ENCODE results near the gene PINLYP.

PINLYP gene

GRCh38 chr19:43551399-43552197 lies 24.0 kb upstream of the PINLYP start:
- Histone ChIP-seq H3K4me3 (ENCODE audit: low read depth, low read length) (no peak overlapping the region), H3K36me3 (ENCODE audit: control insufficient read depth, insufficient read depth, low read length) (peaks cover 44% of the 10 kb centered on the region), H3K4me1 (ENCODE audit: control insufficient read depth, insufficient read depth, low read length) (no peaks in the 10 kb centered on the region), H3K9me3 (ENCODE audit: control insufficient read depth, insufficient read depth, low read depth, low read length) (no peaks in the 10 kb centered on the region), H3K27me3 (ENCODE audit: control insufficient read depth, insufficient read depth, low read length) (no peaks in the 10 kb centered on the region), H3K27ac (ENCODE audit: low read depth, low read length) (no peak overlapping the region), H3K9ac (ENCODE audit: low read length) (no peak overlapping the region)

- H3K36me3 ChIP-seq (ENCODE audit: control insufficient read depth, insufficient read depth, low read length), result peaks cover 44% of the 10 kb centered on the region
- no peak overlapping the region for H3K4me3 ChIP-seq (ENCODE audit: low read depth, low read length)
- no peak overlapping the region for H3K27ac ChIP-seq (ENCODE audit: low read depth, low read length)
Observed at GRCh38 chr19:43552198-43552450, 23.5 kb upstream of the PINLYP start.

GRCh38 chr19:43552616-43553015 lies 23.0 kb upstream of the PINLYP start:
- Histone ChIP-seq H3K4me1 (ENCODE audit: control insufficient read depth, insufficient read depth, low read length) (no peaks in the 10 kb centered on the region), H3K36me3 (ENCODE audit: control insufficient read depth, insufficient read depth, low read length) (peaks cover 44% of the 10 kb centered on the region), H3K9me3 (ENCODE audit: control insufficient read depth, insufficient read depth, low read depth, low read length) (no peaks in the 10 kb centered on the region)

More at GRCh38 chr19:43552198-43552450, 23.5 kb upstream of the PINLYP start:
- Histone ChIP-seq H3K27me3 (ENCODE audit: control insufficient read depth, insufficient read depth, low read length) (no peaks in the 10 kb centered on the region), H3K9me3 (ENCODE audit: control insufficient read depth, insufficient read depth, low read depth, low read length) (no peaks in the 10 kb centered on the region), H3K4me1 (ENCODE audit: control insufficient read depth, insufficient read depth, low read length) (no peaks in the 10 kb centered on the region), H3K9ac (ENCODE audit: low read length) (no peak overlapping the region)

GRCh38 chr19:43553656-43554055 lies 21.9 kb upstream of the PINLYP start:
- Histone ChIP-seq H3K9ac (ENCODE audit: low read length) (no peak overlapping the region), H3K36me3 (ENCODE audit: control insufficient read depth, insufficient read depth, low read length) (peaks cover 49% of the 10 kb centered on the region), H3K4me1 (ENCODE audit: control insufficient read depth, insufficient read depth, low read length) (no peaks in the 10 kb centered on the region), H3K27ac (ENCODE audit: low read depth, low read length) (no peak overlapping the region), H3K4me3 (ENCODE audit: low read depth, low read length) (no peak overlapping the region), H3K27me3 (ENCODE audit: control insufficient read depth, insufficient read depth, low read length) (no peaks in the 10 kb centered on the region), H3K9me3 (ENCODE audit: control insufficient read depth, insufficient read depth, low read depth, low read length) (no peaks in the 10 kb centered on the region)

More at GRCh38 chr19:43552616-43553015, 23.0 kb upstream of the PINLYP start:
- Histone ChIP-seq H3K9ac (ENCODE audit: low read length) (no peak overlapping the region), H3K27me3 (ENCODE audit: control insufficient read depth, insufficient read depth, low read length) (no peaks in the 10 kb centered on the region), H3K27ac (ENCODE audit: low read depth, low read length) (no peak overlapping the region), H3K4me3 (ENCODE audit: low read depth, low read length) (no peak overlapping the region)

- no peaks in the 10 kb centered on the region for H3K4me1 ChIP-seq (ENCODE audit: control insufficient read depth, insufficient read depth, low read length)
- no peaks in the 10 kb centered on the region for H3K27me3 ChIP-seq (ENCODE audit: control insufficient read depth, insufficient read depth, low read length)
- no peak overlapping the region for H3K27ac ChIP-seq (ENCODE audit: low read depth, low read length)
- H3K9me3 ChIP-seq (ENCODE audit: control insufficient read depth, insufficient read depth, low read depth, low read length), result no peaks in the 10 kb centered on the region
- H3K9ac ChIP-seq (ENCODE audit: low read length), result no peak overlapping the region
- H3K4me3 ChIP-seq (ENCODE audit: low read depth, low read length), result no peak overlapping the region
- peaks cover 46% of the 10 kb centered on the region for H3K36me3 ChIP-seq (ENCODE audit: control insufficient read depth, insufficient read depth, low read length)
Observed at GRCh38 chr19:43554317-43554895, 21.2 kb upstream of the PINLYP start.

GRCh38 chr19:43555185-43555770 lies 20.3 kb upstream of the PINLYP start:
- H3K27ac ChIP-seq (ENCODE audit: low read depth, low read length), result no peak overlapping the region
- peaks cover 47% of the 10 kb centered on the region for H3K36me3 ChIP-seq (ENCODE audit: control insufficient read depth, insufficient read depth, low read length)
- no peak overlapping the region for H3K4me3 ChIP-seq (ENCODE audit: low read depth, low read length)
- H3K9me3 ChIP-seq (ENCODE audit: control insufficient read depth, insufficient read depth, low read depth, low read length), result no peaks in the 10 kb centered on the region
- no peaks in the 10 kb centered on the region for H3K4me1 ChIP-seq (ENCODE audit: control insufficient read depth, insufficient read depth, low read length)
- H3K9ac ChIP-seq (ENCODE audit: low read length), result no peak overlapping the region
- no peaks in the 10 kb centered on the region for H3K27me3 ChIP-seq (ENCODE audit: control insufficient read depth, insufficient read depth, low read length)

GRCh38 chr19:43560687-43561086 lies 14.9 kb upstream of the PINLYP start:
- no peaks in the 10 kb centered on the region for H3K27me3 ChIP-seq (ENCODE audit: control insufficient read depth, insufficient read depth, low read length)
- H3K27ac ChIP-seq (ENCODE audit: low read depth, low read length), result no peak overlapping the region
- H3K36me3 ChIP-seq (ENCODE audit: control insufficient read depth, insufficient read depth, low read length), result peaks cover 36% of the 10 kb centered on the region
- no peaks in the 10 kb centered on the region for H3K9me3 ChIP-seq (ENCODE audit: control insufficient read depth, insufficient read depth, low read depth, low read length)
- no peak overlapping the region for H3K9ac ChIP-seq (ENCODE audit: low read length)
- H3K4me1 ChIP-seq (ENCODE audit: control insufficient read depth, insufficient read depth, low read length), result no peaks in the 10 kb centered on the region
- H3K4me3 ChIP-seq (ENCODE audit: low read depth, low read length), result no peak overlapping the region

- H3K27me3 ChIP-seq (ENCODE audit: control insufficient read depth, insufficient read depth, low read length), result no peaks in the 10 kb centered on the region
- no peak overlapping the region for H3K27ac ChIP-seq (ENCODE audit: low read depth, low read length)
- H3K36me3 ChIP-seq (ENCODE audit: control insufficient read depth, insufficient read depth, low read length), result peaks cover 36% of the 10 kb centered on the region
- H3K4me1 ChIP-seq (ENCODE audit: control insufficient read depth, insufficient read depth, low read length), result no peaks in the 10 kb centered on the region
- no peak overlapping the region for H3K9ac ChIP-seq (ENCODE audit: low read length)
- H3K4me3 ChIP-seq (ENCODE audit: low read depth, low read length), result no peak overlapping the region
- H3K9me3 ChIP-seq (ENCODE audit: control insufficient read depth, insufficient read depth, low read depth, low read length), result no peaks in the 10 kb centered on the region
Observed at GRCh38 chr19:43561139-43561970, 14.2 kb upstream of the PINLYP start.

GRCh38 chr19:43562226-43562697 lies 13.3 kb upstream of the PINLYP start:
- no peaks in the 10 kb centered on the region for H3K4me1 ChIP-seq (ENCODE audit: control insufficient read depth, insufficient read depth, low read length)
- no peaks in the 10 kb centered on the region for H3K9me3 ChIP-seq (ENCODE audit: control insufficient read depth, insufficient read depth, low read depth, low read length)
- H3K27me3 ChIP-seq (ENCODE audit: control insufficient read depth, insufficient read depth, low read length), result no peaks in the 10 kb centered on the region
- no peak overlapping the region for H3K9ac ChIP-seq (ENCODE audit: low read length)
- no peak overlapping the region for H3K27ac ChIP-seq (ENCODE audit: low read depth, low read length)
- H3K4me3 ChIP-seq (ENCODE audit: low read depth, low read length), result no peak overlapping the region
- H3K36me3 ChIP-seq (ENCODE audit: control insufficient read depth, insufficient read depth, low read length), result peaks cover 36% of the 10 kb centered on the region

- Histone ChIP-seq H3K36me3 (ENCODE audit: control insufficient read depth, insufficient read depth, low read length) (peaks cover 34% of the 10 kb centered on the region), H3K27ac (ENCODE audit: low read depth, low read length) (no peak overlapping the region), H3K4me3 (ENCODE audit: low read depth, low read length) (no peak overlapping the region), H3K4me1 (ENCODE audit: control insufficient read depth, insufficient read depth, low read length) (no peaks in the 10 kb centered on the region), H3K27me3 (ENCODE audit: control insufficient read depth, insufficient read depth, low read length) (no peaks in the 10 kb centered on the region), H3K9me3 (ENCODE audit: control insufficient read depth, insufficient read depth, low read depth, low read length) (no peaks in the 10 kb centered on the region), H3K9ac (ENCODE audit: low read length) (no peak overlapping the region)
Observed at GRCh38 chr19:43562698-43563241, 12.8 kb upstream of the PINLYP start.

Measured in HUES6 (cell line).